Prostate gland (tissue), 2 donors: Measurements from ENCODE around the gene GGT7. TPM values are rescaled to one million over a fixed set of nuclear protein-coding genes. Genes with fewer than 3 reads are reported as not detected.
"Not testable (repeated sequence)": the region's sequence is repeated elsewhere in the genome, so short reads cannot be mapped to it uniquely, and the experiment has no call there.

Source experiments
- DNase-seq: peaks from one replicate; pipeline ENCODE4 v3.0.0-alpha.2; 2019; ENCODE audit warnings: low spot score
- H3K27ac ChIP-seq, 2 donors: fragments of 200-600 bp; sonication (generic); 2 replicates each; pipeline ENCODE4 v1.5.1; 2017 to 2019
- H3K27me3 ChIP-seq: fragments of 200-600 bp; sonication (generic); replicated peaks from 2 replicates; pipeline ENCODE4 v1.5.1; 2019; ENCODE audit not compliant: insufficient read depth
- H3K36me3 ChIP-seq, 2 donors: fragments of 200-600 bp; sonication (generic); 1 replicate in 1 of 2; 2 replicates in 1 of 2; pipeline versions ENCODE4 v1.5.1 to v1.8.1; 2017 to 2019
- H3K4me1 ChIP-seq: fragments of 200-600 bp; sonication (generic); replicated peaks from 2 replicates; pipeline ENCODE4 v1.5.1; 2019
- H3K4me3 ChIP-seq, 2 donors: fragments of 200-600 bp; sonication (generic); 2 replicates each; pipeline ENCODE4 v1.5.1; 2017 to 2019
- H3K9me3 ChIP-seq: fragments of 200-600 bp; sonication (generic); 2 replicates; pipeline ENCODE4 v1.5.1; 2017
- POLR2A ChIP-seq: fragments of 450-650 bp; IDR thresholded peaks from one replicate; pipeline ENCODE4 v1.6.1; 2016; ENCODE audit warnings: antibody characterized with exemption, mild to moderate bottlenecking
- POLR2AphosphoS5 ChIP-seq: sonication (generic); formaldehyde crosslinking; IDR thresholded peaks from one replicate; pipeline ENCODE4 v1.6.1; 2017; ENCODE audit warnings: antibody characterized with exemption
- WGBS: methylation state at CpG from one replicate; pipeline ENCODE4 v1.1.5; 2018; 5-methylcytosine and 5-hydroxymethylcytosine counted together
- intact Hi-C: fragments of 100-400 bp; cut with DNase I; formaldehyde crosslinking; loops from one replicate; pipeline ENCODE4 v1.14.2; 2022
- total RNA-seq, 2 donors: library from RNA; depleted of rRNA; stranded (reverse); fragments of >200 nt; gene quantifications; one replicate each; pipeline ENCODE4 v1.1.0, GENCODE V29; 2016
- TF ChIP-seq, protein P1 (sequence below), 4 experiments: fragments of 200-600 bp in 2 of 4; fragments of 450-650 bp in 2 of 4; sonication (generic) in 2 of 4; IDR thresholded peaks; 1 replicate in 3 of 4; 2 replicates in 1 of 4; pipeline ENCODE4 v1.5.1; 2016 to 2019; ENCODE audit warnings: antibody characterized with exemption in 4 of 4, mild to moderate bottlenecking in 2 of 4, moderate library complexity in 2 of 4

GGT7 gene
- total RNA-seq, 2 donors from 2014 or later = 22.0 to 28.3 TPM

DNA sequence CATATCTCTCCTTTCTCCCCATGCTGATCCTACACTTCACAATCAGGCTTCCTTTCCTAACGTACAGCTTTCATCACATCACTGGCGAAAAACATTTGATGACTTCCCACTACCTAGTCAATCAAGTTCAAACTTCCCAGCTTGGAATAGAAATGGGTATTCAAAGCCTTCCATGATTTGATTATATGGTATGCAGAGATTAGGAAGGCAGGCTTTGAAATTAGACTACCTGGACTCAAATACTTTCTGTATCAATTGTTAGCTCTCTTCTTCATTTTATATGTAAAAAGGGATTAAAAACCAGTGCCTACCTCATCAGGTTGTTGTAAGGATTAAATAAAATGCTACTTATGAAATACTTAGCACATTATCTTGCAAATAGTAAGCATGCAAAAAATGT is 54.9 kb downstream of the GGT7 start:
- whole genome bisulfite sequencing = 69% methylated on average over 2 of the region's 2 CpGs
- Histone ChIP-seq H3K27ac (no peak overlapping the region), H3K27me3 (no peaks in the 10 kb centered on the region), H3K36me3 (no peaks in the 10 kb centered on the region), H3K4me1 (no peaks in the 10 kb centered on the region), H3K4me3 (no peak overlapping the region), H3K9me3 (no peaks in the 10 kb centered on the region)
- intact Hi-C loops = no loop called here
- TF ChIP-seq POLR2AphosphoS5 (no peak), POLR2A (no peak)
- TF ChIP-seq, protein P1, sequence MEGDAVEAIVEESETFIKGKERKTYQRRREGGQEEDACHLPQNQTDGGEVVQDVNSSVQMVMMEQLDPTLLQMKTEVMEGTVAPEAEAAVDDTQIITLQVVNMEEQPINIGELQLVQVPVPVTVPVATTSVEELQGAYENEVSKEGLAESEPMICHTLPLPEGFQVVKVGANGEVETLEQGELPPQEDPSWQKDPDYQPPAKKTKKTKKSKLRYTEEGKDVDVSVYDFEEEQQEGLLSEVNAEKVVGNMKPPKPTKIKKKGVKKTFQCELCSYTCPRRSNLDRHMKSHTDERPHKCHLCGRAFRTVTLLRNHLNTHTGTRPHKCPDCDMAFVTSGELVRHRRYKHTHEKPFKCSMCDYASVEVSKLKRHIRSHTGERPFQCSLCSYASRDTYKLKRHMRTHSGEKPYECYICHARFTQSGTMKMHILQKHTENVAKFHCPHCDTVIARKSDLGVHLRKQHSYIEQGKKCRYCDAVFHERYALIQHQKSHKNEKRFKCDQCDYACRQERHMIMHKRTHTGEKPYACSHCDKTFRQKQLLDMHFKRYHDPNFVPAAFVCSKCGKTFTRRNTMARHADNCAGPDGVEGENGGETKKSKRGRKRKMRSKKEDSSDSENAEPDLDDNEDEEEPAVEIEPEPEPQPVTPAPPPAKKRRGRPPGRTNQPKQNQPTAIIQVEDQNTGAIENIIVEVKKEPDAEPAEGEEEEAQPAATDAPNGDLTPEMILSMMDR (IDR thresholded peaks at IDR 0.05) = no peak
- DNase-seq = no peak

DNA sequence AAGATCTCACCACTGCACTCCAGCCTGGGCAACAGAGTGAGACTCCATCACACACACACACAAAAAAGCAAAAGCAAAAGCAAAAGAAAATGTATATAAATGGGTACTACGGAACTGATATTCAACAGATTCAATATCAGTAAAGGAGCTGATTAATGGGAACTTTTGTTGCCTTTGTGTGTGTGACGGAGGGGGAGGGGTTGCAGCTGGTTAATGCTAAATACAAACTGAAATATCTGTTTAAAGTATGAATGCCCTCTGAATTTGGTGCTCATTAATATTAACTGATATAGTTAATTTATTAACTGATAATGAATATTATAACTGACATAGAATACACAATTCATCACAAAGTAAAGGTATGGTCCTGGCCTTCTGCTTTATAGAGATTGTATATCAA is 55.6 kb downstream of the GGT7 start:
- Histone ChIP-seq H3K9me3 (no peaks in the 10 kb centered on the region), H3K27ac (no peak overlapping the region), H3K36me3 (no peaks in the 10 kb centered on the region), H3K4me3 (no peak overlapping the region), H3K27me3 (no peaks in the 10 kb centered on the region), H3K4me1 (no peaks in the 10 kb centered on the region)
- DNase-seq = no peak
- TF ChIP-seq, protein P1 (IDR thresholded peaks at IDR 0.05) = no peak
- intact Hi-C loops = no loop called here
- 71% methylated on average over 2 of the region's 2 CpGs for WGBS

DNA sequence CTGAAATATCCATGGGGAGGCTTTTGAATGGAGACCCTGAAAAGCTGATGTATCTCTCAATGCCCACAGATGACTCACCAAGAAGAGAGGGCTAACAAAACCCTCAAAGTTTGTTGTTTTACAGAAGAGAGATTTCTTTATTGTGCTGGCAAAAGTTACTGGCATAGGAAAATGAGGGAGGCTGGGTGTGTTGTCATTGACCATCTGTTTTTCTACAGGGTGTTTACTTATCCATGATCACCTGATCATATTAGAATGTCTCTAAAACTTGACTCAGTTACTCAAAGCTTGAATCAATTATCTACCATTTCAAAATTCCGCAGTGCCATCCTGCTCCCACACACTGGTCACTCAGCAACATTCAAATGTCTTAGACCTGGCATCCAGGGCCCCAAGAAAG is 57.0 kb downstream of the GGT7 start:
- 88% methylated on average over 1 of the region's 1 CpG for WGBS
- Histone ChIP-seq H3K27ac (no peak overlapping the region), H3K4me1 (no peaks in the 10 kb centered on the region), H3K36me3 (no peaks in the 10 kb centered on the region), H3K9me3 (no peaks in the 10 kb centered on the region), H3K4me3 (no peak overlapping the region), H3K27me3 (no peaks in the 10 kb centered on the region)
- TF ChIP-seq POLR2AphosphoS5 (no peak), POLR2A (no peak)
- TF ChIP-seq, protein P1 (IDR thresholded peaks at IDR 0.05) = no peak
- no peak for DNase-seq
- intact Hi-C loops = no loop called here

DNA sequence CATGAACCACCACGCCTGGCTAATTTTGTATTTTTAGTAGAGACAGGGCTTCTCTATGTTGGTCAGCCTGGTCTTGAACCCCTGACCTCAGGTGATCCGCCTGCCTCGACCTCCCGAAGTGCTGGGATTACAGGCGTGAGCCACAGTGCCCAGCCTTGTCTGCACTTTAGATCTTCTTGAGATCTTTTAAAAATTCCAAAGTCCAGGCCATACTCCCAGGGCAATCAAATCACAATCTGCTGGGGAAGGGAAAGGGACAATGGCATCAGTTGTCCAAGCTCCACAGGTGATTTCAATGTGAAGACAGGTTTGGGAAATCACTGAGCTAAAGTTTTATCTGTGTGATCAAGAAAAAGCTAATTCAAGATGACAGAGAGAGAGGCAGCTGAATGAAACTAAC is 64.1 kb downstream of the GGT7 start:
- TF ChIP-seq POLR2A = no peak
- TF ChIP-seq, protein P1 (IDR thresholded peaks at IDR 0.05) = no peak
- no peak for TF ChIP-seq POLR2AphosphoS5
- Histone ChIP-seq H3K9me3 (no peaks in the 10 kb centered on the region), H3K4me1 (no peaks in the 10 kb centered on the region), H3K4me3 (no peak overlapping the region), H3K27me3 (no peaks in the 10 kb centered on the region), H3K36me3 (no peaks in the 10 kb centered on the region), H3K27ac (no peak overlapping the region)
- DNase-seq = no peak
- 95% methylated on average over 5 of the region's 5 CpGs for WGBS
- intact Hi-C loops = no loop called here

DNA sequence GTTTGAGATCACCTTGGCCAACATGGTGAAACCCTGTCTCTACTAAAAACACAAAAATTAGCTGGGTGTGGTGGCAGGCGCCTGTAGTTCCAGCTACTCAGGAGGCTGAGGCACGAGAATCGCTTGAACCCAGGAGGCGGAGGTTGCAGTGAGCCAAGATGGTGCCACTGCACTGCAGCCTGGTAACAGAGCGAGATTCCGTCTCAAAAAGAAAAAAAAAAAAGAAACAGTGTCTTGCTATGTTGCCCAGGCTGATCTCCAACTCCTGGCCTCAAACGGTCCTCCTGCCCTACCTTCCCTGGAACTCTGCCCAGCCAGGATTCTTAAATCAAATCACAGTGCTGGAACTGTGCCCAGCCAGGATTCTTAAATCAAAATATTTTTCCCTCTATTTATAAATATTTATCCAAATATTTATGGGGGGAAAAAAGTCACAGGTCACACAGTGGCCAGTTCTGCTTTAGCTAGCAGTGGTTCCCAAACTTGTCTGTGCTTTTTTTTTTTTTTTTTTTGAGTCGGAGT is 64.7 kb downstream of the GGT7 start:
- H3K9me3 ChIP-seq, H3K4me3 ChIP-seq, H3K4me1 ChIP-seq, DNase-seq, H3K27me3 ChIP-seq, intact Hi-C loops, H3K27ac ChIP-seq, H3K36me3 ChIP-seq: not testable (repeated sequence)
- 79% methylated on average over 8 of the region's 8 CpGs for WGBS
